K562 (cell line): Measurements from ENCODE around the gene DLX3. TPM values are rescaled to one million over a fixed set of nuclear protein-coding genes. Genes with fewer than 3 reads are reported as not detected.

Source experiments
- ATAC-seq: fragments of 200-7000 bp; cut with Tn5 transposase; 3 replicates; pipeline ENCODE4 v1.9.1; 2020; ENCODE audit warnings: moderate library complexity
- BruUV-seq: library from RNA; stranded (reverse); fragments of 400-500 nt; replicated peaks from 2 replicates; lab custom pipeline; 2021; lab: Mats Ljungman, UMichigan
- CTCF ChIA-PET: fragments of 300-600 bp; formaldehyde crosslinking; extraction: SDS; loops from one replicate; lab custom pipeline; 2021; ENCODE audit warnings: low intra/inter-chr PET ratio; lab: Yijun Ruan, JAX
- POLR2A ChIA-PET: fragments of 300-600, 350-650 bp; sonication (Branson Sonifier 250); formaldehyde crosslinking; extraction: SDS; loops from one replicate; lab custom pipeline; 2021; ENCODE audit warnings: antibody characterized with exemption, inconsistent platforms; lab: Yijun Ruan, JAX
- DNase-seq, 4 experiments: peaks; one replicate each; pipeline versions ENCODE4 v3.0.0 to v3.0.0-alpha.2; 2011 to 2018; ENCODE audit warnings: low spot score in 3 of 4, mixed read lengths in 3 of 4; ENCODE audit errors: extremely low read depth in 1 of 4
- FAIRE-seq: peaks from 2 replicates; lab custom pipeline; 2011; peaks lifted over from hg19 to GRCh38; lab: Jason Lieb, UNC
- H2AFZ ChIP-seq: 2 replicates; pipeline ENCODE4 v1.6.0; 2011; ENCODE audit warnings: low read depth, low read length, control low read depth, inconsistent platforms
- H3K27ac ChIP-seq: fragments of 200-600 bp; 3 replicates; pipeline ENCODE4 v1.8.0; 2011; ENCODE audit warnings: low read depth, mild to moderate bottlenecking, control low read depth, inconsistent platforms, low read length, moderate library complexity, mixed read lengths; ENCODE audit errors: extremely low read depth
- H3K27me3 ChIP-seq, 2 experiments: fragments of 300-600 bp in 1 of 2; 2 replicates in 1 of 2; 3 replicates in 1 of 2; pipeline versions ENCODE4 v1.6.0 to v1.8.0; 2011; ENCODE audit warnings: inconsistent platforms in 2 of 2, low read length in 2 of 2, mild to moderate bottlenecking in 1 of 2, mixed read lengths in 1 of 2, moderate library complexity in 1 of 2; ENCODE audit not compliant: control insufficient read depth in 2 of 2, insufficient read depth in 2 of 2
- H3K36me3 ChIP-seq: fragments of 300-600 bp; 3 replicates; pipeline ENCODE4 v1.8.0; 2011; ENCODE audit warnings: mild to moderate bottlenecking, low read length, inconsistent platforms; ENCODE audit not compliant: control insufficient read depth, insufficient read depth
- H3K4me1 ChIP-seq, 2 experiments: fragments of 200-600 bp in 1 of 2; replicated peaks in 1 of 2; 2 replicates in 1 of 2; 3 replicates in 1 of 2; pipeline versions ENCODE4 v1.5.1 to v1.8.0; 2011; ENCODE audit warnings: inconsistent platforms in 2 of 2, low read length in 2 of 2, mild to moderate bottlenecking in 1 of 2, mixed read lengths in 1 of 2, moderate library complexity in 1 of 2; ENCODE audit not compliant: control insufficient read depth in 2 of 2, insufficient read depth in 2 of 2
- H3K4me2 ChIP-seq: 2 replicates; pipeline ENCODE4 v1.6.1; 2011; ENCODE audit warnings: low read length, control low read depth, inconsistent platforms, mixed read lengths; ENCODE audit not compliant: insufficient read depth
- H3K4me3 ChIP-seq: fragments of 200-600 bp; sonication (generic), shearing (Covaris generic); 2 replicates; pipeline ENCODE4 v1.5.1; 2016; ENCODE audit warnings: control low read depth, inconsistent platforms
- H3K79me2 ChIP-seq: fragments of 200-600 bp; 3 replicates; pipeline ENCODE4 v1.8.0; 2011; ENCODE audit warnings: low read length, inconsistent platforms; ENCODE audit not compliant: control insufficient read depth, insufficient read depth
- H3K9ac ChIP-seq, 2 experiments: 2 replicates each; pipeline versions ENCODE4 v1.6.0 to v1.6.1; 2011; ENCODE audit warnings: low read depth in 2 of 2, low read length in 2 of 2, control low read depth in 1 of 2, inconsistent platforms in 1 of 2, mild to moderate bottlenecking in 1 of 2, mixed read lengths in 1 of 2; ENCODE audit not compliant: insufficient read depth in 1 of 2
- H3K9me1 ChIP-seq: one replicate; pipeline ENCODE4 v1.6.0; 2011; ENCODE audit warnings: inconsistent platforms, mild to moderate bottlenecking, low read length, moderate library complexity; ENCODE audit not compliant: control insufficient read depth, insufficient read depth
- H3K9me3 ChIP-seq: replicated peaks from 2 replicates; pipeline ENCODE4 v1.5.1; 2011; ENCODE audit warnings: low read depth, low read length, inconsistent platforms; ENCODE audit not compliant: control insufficient read depth, insufficient read depth
- H4K20me1 ChIP-seq: replicated peaks from 2 replicates; pipeline ENCODE4 v1.6.1; 2011; ENCODE audit warnings: low read length, inconsistent platforms, mixed read lengths; ENCODE audit not compliant: control insufficient read depth, insufficient read depth
- ATF3 ChIP-seq, 2 experiments: fragments of 450-650 bp in 1 of 2; sonication (generic) in 1 of 2; formaldehyde crosslinking in 1 of 2; IDR thresholded peaks in 1 of 2; conservative IDR thresholded peaks in 1 of 2; 2 replicates each; pipeline versions ENCODE4 v1.6.1 to v1.8.1; 2016 to 2023; ENCODE audit warnings: mild to moderate bottlenecking in 2 of 2, moderate library complexity in 2 of 2, inconsistent platforms in 1 of 2, missing genetic modification reagents in 1 of 2
- HDGF ChIP-seq: fragments of 450-650 bp; IDR thresholded peaks from 2 replicates; pipeline ENCODE4 v1.6.1; 2016
- POLR3G ChIP-seq: IDR thresholded peaks from 2 replicates; pipeline ENCODE4 v1.6.1; 2011; ENCODE audit not compliant: insufficient read length, insufficient replicate concordance; ENCODE audit errors: extremely low read depth
- PURB ChIP-seq: sonication (generic); formaldehyde crosslinking; IDR thresholded peaks from 2 replicates; pipeline ENCODE4 v1.9.0; 2021; ENCODE audit warnings: low read depth, mild to moderate bottlenecking, missing genetic modification reagents
- PYGO2 ChIP-seq: fragments of 450-650 bp; IDR thresholded peaks from 2 replicates; pipeline ENCODE4 v1.6.1; 2016; ENCODE audit warnings: mild to moderate bottlenecking, missing genetic modification characterization, moderate library complexity, missing compliant biosample characterization
- SMARCE1 ChIP-seq: fragments of 450-650 bp; IDR thresholded peaks from 2 replicates; pipeline ENCODE4 v1.7.1; 2016; ENCODE audit warnings: mild to moderate bottlenecking
- SRSF3 ChIP-seq: fragments of 200-400 bp; formaldehyde crosslinking; IDR thresholded peaks from 2 replicates; pipeline ENCODE4 v1.6.1; 2016; ENCODE audit warnings: mild to moderate bottlenecking, low read length, moderate library complexity; ENCODE audit not compliant: insufficient read depth
- TAF15 ChIP-seq: fragments of 200-400 bp; formaldehyde crosslinking; IDR thresholded peaks from 2 replicates; pipeline ENCODE4 v1.6.1; 2017; ENCODE audit warnings: mild to moderate bottlenecking, low read depth, low read length, moderate library complexity
- U2AF1 ChIP-seq: fragments of 200-400 bp; formaldehyde crosslinking; optimal IDR thresholded peaks from 2 replicates; pipeline ENCODE3; 2017; ENCODE audit warnings: mild to moderate bottlenecking, low read depth, low read length, moderate library complexity
- ZNF224 ChIP-seq: sonication (generic); formaldehyde crosslinking; IDR thresholded peaks from 2 replicates; pipeline ENCODE4 v1.8.0; 2022; ENCODE audit warnings: mild to moderate bottlenecking, missing genetic modification reagents
- ZNF707 ChIP-seq: fragments of 250-450 bp; sonication (Bioruptor Pico); conservative IDR thresholded peaks from 2 replicates; pipeline ENCODE4 v1.8.0; 2022; ENCODE audit warnings: inconsistent platforms, mild to moderate bottlenecking, moderate library complexity
- WGBS: fragments of 100-300 bp; shearing (Covaris generic); methylation state at CpG from one replicate; pipeline ENCODE4 v1.1.6; 2016; ENCODE audit warnings: low coverage, mixed read lengths; ENCODE audit not compliant: insufficient coverage; ENCODE audit errors: missing lambda C conversion rate; 5-methylcytosine and 5-hydroxymethylcytosine counted together
- in situ Hi-C: fragments of 300-500 bp; cut with MboI; formaldehyde crosslinking; loops from 4 replicates; pipeline ENCODE4 v1.15.0; 2018; ENCODE audit warnings: inconsistent platforms, mixed read lengths
- intact Hi-C: fragments of 100-400 bp; cut with micrococcal nuclease; formaldehyde crosslinking; loops from 2 replicates; pipeline ENCODE4 v1.14.2; 2022
- polyA plus RNA-seq, 8 experiments: library from polyadenylated mRNA; depleted of rRNA in 4 of 8; stranded (reverse) in 5 of 8; unstranded in 3 of 8; fragments of >200 nt; fragmentation: Nextera tagmentation in 2 of 8; fragmentation: Illumina TruSeq in 1 of 8; extraction: Ambion mirVana in 2 of 8; extraction: Trizol in 1 of 8; gene quantifications; 2 replicates each; pipeline versions ENCODE4 v1.2.1 to v1.2.3, GENCODE V29; 2011 to 2014; ENCODE audit warnings: inconsistent platforms in 1 of 8, missing spikeins in 1 of 8
- total RNA-seq, 7 experiments: library from RNA; depleted of rRNA in 6 of 7; stranded (reverse); fragments of >200 nt in 6 of 7; fragmentation: Illumina TruSeq in 2 of 7; extraction: Trizol in 2 of 7; gene quantifications; 2 replicates each; pipeline versions ENCODE4 v1.2.1 to v1.2.3, GENCODE V29; 2011 to 2021; ENCODE audit warnings: low replicate concordance in 1 of 7

Gene DLX3
- total and polyA plus RNA-seq, 9 of the 15 experiments (the other 6 are each of a cell fraction or from before 2014, with no cell fraction given): not detected

GRCh38 chr17:50013079-50013478, 18.1 kb upstream of the DLX3 start:
- Histone ChIP-seq H3K9ac (no peak overlapping the region), H3K9me1 (no peaks in the 10 kb centered on the region), H2AFZ (no peak overlapping the region), H3K27me3 (no peaks in the 10 kb centered on the region; a peak in 1 of 5 replicates), H3K4me3 (no peak overlapping the region), H3K27ac (no peak overlapping the region), H3K4me1 (no peaks in the 10 kb centered on the region), H3K79me2 (no peaks in the 10 kb centered on the region), H3K4me2 (no peak overlapping the region), H3K36me3 (no peaks in the 10 kb centered on the region), H3K9me3 (0 out of 2 replicates have a peak, but pooled peaks cover 2% of the 10 kb centered on the region), H4K20me1 (no peaks in the 10 kb centered on the region)
- CTCF ChIA-PET: interaction anchor here (0.6 kb wide), 1 partner anchor 440 kb away, joined by 3 read pairs; no protein-coding TSS in a partner anchor
- in situ Hi-C loops (no loop called here), intact Hi-C loops (no loop called here)
- BruUV-seq: no TSS peak
- no peak for DNase-seq
- POLR2A ChIA-PET: no interaction called here
- FAIRE-seq: no peak
- ATAC-seq: no peak
- 7% methylated on average over 2 of the region's 2 CpGs for WGBS
- peak; percentile 97 for TF ChIP-seq ZNF224
- no peak for TF ChIP-seq U2AF1
- TF ChIP-seq, all 486 proteins: peak for 1

- no peaks in the 10 kb centered on the region for H4K20me1 ChIP-seq
- 0% methylated on average over 2 of the region's 2 CpGs for WGBS
- in situ Hi-C loops: no loop called here
- TF ChIP-seq ZNF707 (CRISPR knock-in tag): no peak
- TF ChIP-seq HDGF: no peak
- TF ChIP-seq ATF3 (IDR thresholded peaks at IDR 0.05): no peak
- TF ChIP-seq ATF3 (CRISPR knock-in tag; conservative IDR thresholded peaks at IDR 0.05): no peak
- TF ChIP-seq PURB: no peak
- TF ChIP-seq POLR3G: no peak
- no peak for TF ChIP-seq SRSF3
- no peak for TF ChIP-seq TAF15
- TF ChIP-seq SMARCE1: no peak
- no peak for TF ChIP-seq PYGO2
Observed at GRCh38 chr17:50009282-50009681, 14.3 kb upstream of the DLX3 start.

More at GRCh38 chr17:50009282-50009681, 14.3 kb upstream of the DLX3 start:
- DNase-seq: no peak
- intact Hi-C loops: no loop called here
- ChIA-PET POLR2A (no interaction called here), CTCF (no interaction called here)
- Histone ChIP-seq H3K36me3 (no peaks in the 10 kb centered on the region), H3K4me3 (no peak overlapping the region), H3K9ac (no peak overlapping the region), H3K27me3 (peaks cover 0 to under 1% of the 10 kb centered on the region in 2 experiments; a peak in 1 of 5 replicates), H3K4me2 (no peak overlapping the region), H3K27ac (no peak overlapping the region), H3K9me3 (0 out of 2 replicates have a peak, but pooled peaks cover 2% of the 10 kb centered on the region), H2AFZ (no peak overlapping the region), H3K9me1 (no peaks in the 10 kb centered on the region), H3K4me1 (no peaks in the 10 kb centered on the region), H3K79me2 (no peaks in the 10 kb centered on the region)
- no peak for ATAC-seq
- FAIRE-seq: no peak
- BruUV-seq: no TSS peak
